Esophagus muscularis mucosa (tissue), 4 donors: ENCODE measurements around the gene HNRNPA1.

Experiments
- CTCF ChIP-seq, 3 experiments: fragments of 200-600 bp in 2 of 3; fragments of 450-650 bp in 1 of 3; sonication (generic) in 2 of 3; IDR thresholded peaks; one replicate each; pipeline ENCODE4 v1.5.1; 2017 to 2019; ENCODE audit warnings: antibody characterized with exemption in 3 of 3, mild to moderate bottlenecking in 2 of 3, moderate library complexity in 1 of 3
- EP300 ChIP-seq: sonication (generic); formaldehyde crosslinking; IDR thresholded peaks from one replicate; pipeline ENCODE4 v1.6.1; 2017; ENCODE audit warnings: antibody characterized with exemption
- POLR2A ChIP-seq: fragments of 450-650 bp; IDR thresholded peaks from one replicate; pipeline ENCODE4 v1.6.1; 2017; ENCODE audit warnings: antibody characterized with exemption, moderate library complexity, mild to moderate bottlenecking, low read depth
- POLR2AphosphoS5 ChIP-seq, 2 donors: sonication (generic); formaldehyde crosslinking; IDR thresholded peaks; one replicate each; pipeline ENCODE4 v1.6.1; 2017; ENCODE audit warnings: antibody characterized with exemption in 2 of 2

GRCh38 chr12:54277823-54278276, 2.7 kb upstream of the HNRNPA1 start:
- TF ChIP-seq CTCF (IDR thresholded peaks at IDR 0.05) (no peak), POLR2A (no peak), EP300 (no peak), POLR2AphosphoS5 (IDR thresholded peaks at IDR 0.05) (no peak)
